Mesenchymal stem cell (in vitro differentiated cells and primary cell): Measurements from ENCODE around the gene CITED4.

Experiments used
- DNase-seq: peaks from one replicate; pipeline ENCODE4 v3.0.0-alpha.2; 2013
- H2AFZ ChIP-seq: one replicate; pipeline ENCODE4 v1.6.1; 2013; ENCODE audit warnings: low read depth, mild to moderate bottlenecking, control low read depth, inconsistent platforms, low read length, moderate library complexity
- H2AK5ac ChIP-seq: 2 replicates; pipeline ENCODE4 v1.6.1; 2013; ENCODE audit warnings: low read length, moderate library complexity, mild to moderate bottlenecking, inconsistent platforms; ENCODE audit not compliant: severe bottlenecking
- H2BK120ac ChIP-seq: one replicate; pipeline ENCODE4 v1.6.1; 2013; ENCODE audit warnings: low read depth, mild to moderate bottlenecking, inconsistent platforms, low read length, moderate library complexity
- H2BK12ac ChIP-seq, 2 experiments: one replicate each; pipeline ENCODE4 v1.6.1; 2013; ENCODE audit warnings: inconsistent platforms in 2 of 2, low read length in 2 of 2, mild to moderate bottlenecking in 2 of 2, moderate library complexity in 2 of 2, control low read depth in 1 of 2
- H2BK15ac ChIP-seq: one replicate; pipeline ENCODE4 v1.6.1; 2013; ENCODE audit warnings: mild to moderate bottlenecking, low read depth, inconsistent platforms; ENCODE audit not compliant: poor library complexity, severe bottlenecking
- H2BK5ac ChIP-seq: 2 replicates; pipeline ENCODE4 v1.6.1; 2013; ENCODE audit warnings: low read depth, mild to moderate bottlenecking, low read length, control low read depth, inconsistent platforms; ENCODE audit not compliant: poor library complexity, severe bottlenecking
- H3K14ac ChIP-seq, 2 experiments: one replicate each; pipeline ENCODE4 v1.6.1; 2013; ENCODE audit warnings: inconsistent platforms in 2 of 2, low read length in 2 of 2, control low read depth in 1 of 2, mild to moderate bottlenecking in 1 of 2, moderate library complexity in 1 of 2
- H3K18ac ChIP-seq, 2 experiments: one replicate each; pipeline ENCODE4 v1.6.1; 2013; ENCODE audit warnings: inconsistent platforms in 2 of 2, low read length in 2 of 2, control low read depth in 1 of 2, low read depth in 1 of 2, mild to moderate bottlenecking in 1 of 2
- H3K23ac ChIP-seq, 2 experiments: one replicate each; pipeline ENCODE4 v1.6.1; 2013; ENCODE audit warnings: inconsistent platforms in 2 of 2, low read length in 2 of 2, mild to moderate bottlenecking in 2 of 2, moderate library complexity in 2 of 2, control low read depth in 1 of 2
- H3K27ac ChIP-seq: 2 replicates; pipeline ENCODE4 v1.5.1; 2013; ENCODE audit warnings: mild to moderate bottlenecking, moderate library complexity, low read length, control low read depth, inconsistent platforms; ENCODE audit not compliant: poor library complexity, severe bottlenecking
- H3K27me3 ChIP-seq, 2 experiments: 2 replicates each; pipeline versions ENCODE4 v1.6.1 to v1.7.0; 2013; ENCODE audit warnings: low read length in 2 of 2, mild to moderate bottlenecking in 2 of 2, moderate library complexity in 2 of 2, control low read depth in 1 of 2, inconsistent platforms in 1 of 2; ENCODE audit not compliant: control insufficient read depth in 1 of 2, insufficient read depth in 1 of 2
- H3K36me3 ChIP-seq, 2 experiments: 2 replicates each; pipeline versions ENCODE4 v1.6.1 to v1.7.0; 2013; ENCODE audit warnings: low read length in 2 of 2, control low read depth in 1 of 2, inconsistent platforms in 1 of 2, low read depth in 1 of 2, mild to moderate bottlenecking in 1 of 2; ENCODE audit not compliant: insufficient read depth in 2 of 2, control insufficient read depth in 1 of 2
- H3K4ac ChIP-seq, 2 experiments: one replicate each; pipeline ENCODE4 v1.6.1; 2013; ENCODE audit warnings: inconsistent platforms in 2 of 2, low read length in 2 of 2, mild to moderate bottlenecking in 2 of 2, moderate library complexity in 2 of 2, control low read depth in 1 of 2, low read depth in 1 of 2
- H3K4me1 ChIP-seq: 2 replicates; pipeline ENCODE4 v1.6.1; 2013; ENCODE audit warnings: low read depth, low read length, control low read depth; ENCODE audit not compliant: control insufficient read depth, insufficient read depth
- H3K4me2 ChIP-seq: 2 replicates; pipeline ENCODE4 v1.6.1; 2013; ENCODE audit warnings: low read length, mild to moderate bottlenecking, inconsistent platforms; ENCODE audit not compliant: poor library complexity, severe bottlenecking
- H3K4me3 ChIP-seq, 2 experiments: 2 replicates each; pipeline versions ENCODE4 v1.5.1 to v1.7.0; 2013; ENCODE audit warnings: low read length in 2 of 2, mild to moderate bottlenecking in 2 of 2, control low read depth in 1 of 2, low read depth in 1 of 2; ENCODE audit not compliant: insufficient read depth in 1 of 2
- H3K79me1 ChIP-seq: replicated peaks from 2 replicates; pipeline ENCODE4 v1.6.1; 2013; ENCODE audit warnings: mild to moderate bottlenecking, control low read depth, low read length, inconsistent platforms; ENCODE audit not compliant: poor library complexity, severe bottlenecking
- H3K9ac ChIP-seq: 2 replicates; pipeline ENCODE4 v1.7.0; 2013; ENCODE audit warnings: mild to moderate bottlenecking, low read length, moderate library complexity
- H3K9me3 ChIP-seq: 2 replicates; pipeline ENCODE4 v1.7.0; 2013; ENCODE audit warnings: mild to moderate bottlenecking, low read length; ENCODE audit not compliant: control insufficient read depth
- H4K8ac ChIP-seq: one replicate; pipeline ENCODE4 v1.6.1; 2013; ENCODE audit warnings: inconsistent platforms, mild to moderate bottlenecking, low read length, moderate library complexity
- H4K91ac ChIP-seq: one replicate; pipeline ENCODE4 v1.6.1; 2013; ENCODE audit warnings: mild to moderate bottlenecking, low read length, inconsistent platforms
- WGBS: methylation state at CpG from one replicate; pipeline ENCODE4 v1.1.7; 2013; ENCODE audit warnings: mixed read lengths; 5-methylcytosine and 5-hydroxymethylcytosine counted together

CITED4 gene

GRCh38 chr1:40833979-40834378, 28.2 kb downstream of the CITED4 start:
- Histone ChIP-seq H3K4ac (no peak overlapping the region), H3K14ac (no peak overlapping the region), H3K4me2 (no peak overlapping the region), H3K18ac (no peak overlapping the region), H2BK5ac (no peak overlapping the region), H3K9me3 (no peaks in the 10 kb centered on the region), H3K4me1 (peaks cover 5% of the 10 kb centered on the region), H2BK120ac (no peak overlapping the region), H2BK15ac (no peak overlapping the region), H3K79me1 (no peaks in the 10 kb centered on the region), H3K27me3 (peaks cover 0 to 47% of the 10 kb centered on the region in 2 experiments), H3K9ac (no peak overlapping the region), H2BK12ac (no peak overlapping the region), H2AK5ac (no peak overlapping the region), H4K91ac (no peak overlapping the region), H4K8ac (no peak overlapping the region), H3K23ac (no peak overlapping the region), H3K36me3 (peaks cover 0 to 6% of the 10 kb centered on the region in 2 experiments), H3K4me3 (no peak overlapping the region), H3K27ac (no peak overlapping the region), H2AFZ (no peak overlapping the region)
- no peak for DNase-seq
- 65% methylated on average over 1 of the region's 1 CpG for WGBS

GRCh38 chr1:40831001-40831732, 31.0 kb downstream of the CITED4 start:
- DNase-seq, result no peak
- Histone ChIP-seq H3K4me2 (no peak overlapping the region), H3K4ac (no peak overlapping the region), H3K27me3 (peaks cover 0 to 46% of the 10 kb centered on the region in 2 experiments), H3K79me1 (no peaks in the 10 kb centered on the region), H2BK120ac (no peak overlapping the region), H2BK15ac (no peak overlapping the region), H3K4me1 (no peaks in the 10 kb centered on the region), H3K27ac (no peak overlapping the region), H4K91ac (no peak overlapping the region), H3K4me3 (no peak overlapping the region), H2BK5ac (no peak overlapping the region), H3K9ac (no peak overlapping the region), H3K9me3 (no peaks in the 10 kb centered on the region), H3K23ac (no peak overlapping the region), H4K8ac (no peak overlapping the region), H3K18ac (no peak overlapping the region), H3K36me3 (no peaks in the 10 kb centered on the region), H2AK5ac (no peak overlapping the region), H2BK12ac (no peak overlapping the region), H3K14ac (no peak overlapping the region), H2AFZ (no peak overlapping the region)
- 95% methylated on average over 21 of the region's 22 CpGs for WGBS

GRCh38 chr1:40830419-40830943, 31.7 kb downstream of the CITED4 start:
- H3K23ac ChIP-seq, result no peak overlapping the region
- 94% methylated on average over 9 of the region's 13 CpGs for WGBS
- H3K14ac ChIP-seq, result peak overlapping the region in 1 of 2 experiments; percentile 71
- H3K36me3 ChIP-seq, result no peaks in the 10 kb centered on the region
- H2BK5ac ChIP-seq, result no peak overlapping the region
- H2BK15ac ChIP-seq, result no peak overlapping the region
- H2AFZ ChIP-seq, result no peak overlapping the region
- H4K91ac ChIP-seq, result no peak overlapping the region
- H3K27me3 ChIP-seq, result peaks cover 0 to 46% of the 10 kb centered on the region in 2 experiments
- no peak overlapping the region for H2BK12ac ChIP-seq
- H3K79me1 ChIP-seq, result no peaks in the 10 kb centered on the region
- H3K4me3 ChIP-seq, result no peak overlapping the region
- no peak overlapping the region for H4K8ac ChIP-seq
- H3K4me1 ChIP-seq, result peaks cover 6% of the 10 kb centered on the region
- H3K9me3 ChIP-seq, result no peaks in the 10 kb centered on the region
- H2BK120ac ChIP-seq, result no peak overlapping the region
- H3K4ac ChIP-seq, result no peak overlapping the region
- H3K4me2 ChIP-seq, result no peak overlapping the region
- H3K18ac ChIP-seq, result no peak overlapping the region
- H3K27ac ChIP-seq, result no peak overlapping the region
- DNase-seq, result no peak
- H2AK5ac ChIP-seq, result no peak overlapping the region
- H3K9ac ChIP-seq, result no peak overlapping the region

GRCh38 chr1:40829631-40830245, 32.4 kb downstream of the CITED4 start:
- H3K4ac ChIP-seq, result no peak overlapping the region
- WGBS, result 89% methylated on average over 13 of the region's 14 CpGs

More at GRCh38 chr1:40829631-40830245, 32.4 kb downstream of the CITED4 start:
- Histone ChIP-seq H3K9ac (no peak overlapping the region), H3K4me2 (no peak overlapping the region), H3K27me3 (peaks cover 0 to 46% of the 10 kb centered on the region in 2 experiments), H3K9me3 (no peaks in the 10 kb centered on the region), H2BK15ac (no peak overlapping the region), H3K4me3 (no peak overlapping the region), H2AFZ (no peak overlapping the region), H2BK120ac (no peak overlapping the region), H4K8ac (no peak overlapping the region), H2AK5ac (no peak overlapping the region), H3K79me1 (no peaks in the 10 kb centered on the region), H3K36me3 (no peaks in the 10 kb centered on the region), H3K27ac (no peak overlapping the region), H2BK12ac (no peak overlapping the region), H2BK5ac (no peak overlapping the region), H3K23ac (no peak overlapping the region), H4K91ac (no peak overlapping the region), H3K4me1 (peaks cover 11% of the 10 kb centered on the region), H3K14ac (no peak overlapping the region), H3K18ac (no peak overlapping the region)
- no peak for DNase-seq
